ENCODE data around the gene CCDC192. TPM values are rescaled to one million over a fixed set of nuclear protein-coding genes. Genes with fewer than 3 reads are reported as not detected.

Gene CCDC192
- total and polyA plus RNA-seq, 2 experiments from 2014 or later, result 0.40 TPM; not detected in 1

DNA sequence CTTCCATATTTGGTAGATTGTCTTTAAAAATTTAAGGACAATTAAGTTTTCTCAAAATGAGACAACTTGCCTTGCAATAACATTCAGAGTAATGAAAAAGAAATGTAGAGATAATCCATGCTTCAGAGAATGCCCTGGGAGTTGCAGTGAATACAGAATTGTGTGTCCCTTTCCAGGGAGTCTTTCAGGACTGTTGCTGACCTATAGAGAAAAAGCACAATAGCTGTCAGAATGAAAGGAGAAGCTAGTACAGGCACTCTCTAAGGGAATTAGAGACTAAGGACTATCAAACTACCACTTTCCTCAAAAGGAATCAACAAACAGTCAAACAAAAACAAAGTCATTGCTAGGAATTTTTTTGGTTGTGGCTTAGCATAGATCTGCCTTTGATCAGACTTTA, 93.0 kb downstream of the CCDC192 start (continued):
- TF ChIP-seq, protein P1, sequence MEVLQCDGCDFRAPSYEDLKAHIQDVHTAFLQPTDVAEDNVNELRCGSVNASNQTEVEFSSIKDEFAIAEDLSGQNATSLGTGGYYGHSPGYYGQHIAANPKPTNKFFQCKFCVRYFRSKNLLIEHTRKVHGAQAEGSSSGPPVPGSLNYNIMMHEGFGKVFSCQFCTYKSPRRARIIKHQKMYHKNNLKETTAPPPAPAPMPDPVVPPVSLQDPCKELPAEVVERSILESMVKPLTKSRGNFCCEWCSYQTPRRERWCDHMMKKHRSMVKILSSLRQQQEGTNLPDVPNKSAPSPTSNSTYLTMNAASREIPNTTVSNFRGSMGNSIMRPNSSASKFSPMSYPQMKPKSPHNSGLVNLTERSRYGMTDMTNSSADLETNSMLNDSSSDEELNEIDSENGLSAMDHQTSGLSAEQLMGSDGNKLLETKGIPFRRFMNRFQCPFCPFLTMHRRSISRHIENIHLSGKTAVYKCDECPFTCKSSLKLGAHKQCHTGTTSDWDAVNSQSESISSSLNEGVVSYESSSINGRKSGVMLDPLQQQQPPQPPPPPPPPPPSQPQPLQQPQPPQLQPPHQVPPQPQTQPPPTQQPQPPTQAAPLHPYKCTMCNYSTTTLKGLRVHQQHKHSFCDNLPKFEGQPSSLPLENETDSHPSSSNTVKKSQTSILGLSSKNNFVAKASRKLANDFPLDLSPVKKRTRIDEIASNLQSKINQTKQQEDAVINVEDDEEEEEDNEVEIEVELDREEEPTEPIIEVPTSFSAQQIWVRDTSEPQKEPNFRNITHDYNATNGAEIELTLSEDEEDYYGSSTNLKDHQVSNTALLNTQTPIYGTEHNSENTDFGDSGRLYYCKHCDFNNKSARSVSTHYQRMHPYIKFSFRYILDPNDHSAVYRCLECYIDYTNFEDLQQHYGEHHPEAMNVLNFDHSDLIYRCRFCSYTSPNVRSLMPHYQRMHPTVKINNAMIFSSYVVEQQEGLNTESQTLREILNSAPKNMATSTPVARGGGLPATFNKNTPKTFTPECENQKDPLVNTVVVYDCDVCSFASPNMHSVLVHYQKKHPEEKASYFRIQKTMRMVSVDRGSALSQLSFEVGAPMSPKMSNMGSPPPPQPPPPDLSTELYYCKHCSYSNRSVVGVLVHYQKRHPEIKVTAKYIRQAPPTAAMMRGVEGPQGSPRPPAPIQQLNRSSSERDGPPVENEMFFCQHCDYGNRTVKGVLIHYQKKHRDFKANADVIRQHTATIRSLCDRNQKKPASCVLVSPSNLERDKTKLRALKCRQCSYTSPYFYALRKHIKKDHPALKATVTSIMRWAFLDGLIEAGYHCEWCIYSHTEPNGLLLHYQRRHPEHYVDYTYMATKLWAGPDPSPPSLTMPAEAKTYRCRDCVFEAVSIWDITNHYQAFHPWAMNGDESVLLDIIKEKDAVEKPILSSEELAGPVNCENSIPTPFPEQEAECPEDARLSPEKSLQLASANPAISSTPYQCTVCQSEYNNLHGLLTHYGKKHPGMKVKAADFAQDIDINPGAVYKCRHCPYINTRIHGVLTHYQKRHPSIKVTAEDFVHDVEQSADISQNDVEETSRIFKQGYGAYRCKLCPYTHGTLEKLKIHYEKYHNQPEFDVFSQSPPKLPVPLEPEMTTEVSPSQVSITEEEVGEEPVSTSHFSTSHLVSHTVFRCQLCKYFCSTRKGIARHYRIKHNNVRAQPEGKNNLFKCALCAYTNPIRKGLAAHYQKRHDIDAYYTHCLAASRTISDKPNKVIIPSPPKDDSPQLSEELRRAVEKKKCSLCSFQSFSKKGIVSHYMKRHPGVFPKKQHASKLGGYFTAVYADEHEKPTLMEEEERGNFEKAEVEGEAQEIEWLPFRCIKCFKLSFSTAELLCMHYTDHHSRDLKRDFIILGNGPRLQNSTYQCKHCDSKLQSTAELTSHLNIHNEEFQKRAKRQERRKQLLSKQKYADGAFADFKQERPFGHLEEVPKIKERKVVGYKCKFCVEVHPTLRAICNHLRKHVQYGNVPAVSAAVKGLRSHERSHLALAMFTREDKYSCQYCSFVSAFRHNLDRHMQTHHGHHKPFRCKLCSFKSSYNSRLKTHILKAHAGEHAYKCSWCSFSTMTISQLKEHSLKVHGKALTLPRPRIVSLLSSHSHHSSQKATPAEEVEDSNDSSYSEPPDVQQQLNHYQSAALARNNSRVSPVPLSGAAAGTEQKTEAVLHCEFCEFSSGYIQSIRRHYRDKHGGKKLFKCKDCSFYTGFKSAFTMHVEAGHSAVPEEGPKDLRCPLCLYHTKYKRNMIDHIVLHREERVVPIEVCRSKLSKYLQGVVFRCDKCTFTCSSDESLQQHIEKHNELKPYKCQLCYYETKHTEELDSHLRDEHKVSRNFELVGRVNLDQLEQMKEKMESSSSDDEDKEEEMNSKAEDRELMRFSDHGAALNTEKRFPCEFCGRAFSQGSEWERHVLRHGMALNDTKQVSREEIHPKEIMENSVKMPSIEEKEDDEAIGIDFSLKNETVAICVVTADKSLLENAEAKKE (CRISPR knock-in tag; IDR thresholded peaks at IDR 0.05), result no peak

- ATAC-seq (no peak), DNase-seq (ENCODE audit: low spot score) (no peak)
- Histone ChIP-seq H3K9me2 (ENCODE audit: insufficient read depth) (no peaks in the 10 kb centered on the region; the same call in 1 of the 2 replicates), H3K79me2 (replicated peaks; ENCODE audit: insufficient read depth) (no peaks in the 10 kb centered on the region), H3K27ac (ENCODE audit: low read depth) (no peak overlapping the region), H2AFZ (no peak overlapping the region), H3K27me3 (ENCODE audit: insufficient read depth) (no peaks in the 10 kb centered on the region), H3F3A (replicated peaks; ENCODE audit: low read depth) (no peaks in the 10 kb centered on the region), H4K20me1 (replicated peaks; ENCODE audit: insufficient read depth) (no peaks in the 10 kb centered on the region), H3K36me3 (ENCODE audit: insufficient read depth) (no peaks in the 10 kb centered on the region), H3K4me3 (no peak overlapping the region), H3K4me1 (ENCODE audit: insufficient read depth) (no peaks in the 10 kb centered on the region), H3K4me2 (peak overlapping the region; percentile 8; the same call in 1 of the 2 replicates)
- Mint-ChIP-seq H3K36me3 (ENCODE audit: low read depth) (no peaks in the 10 kb centered on the region), H3K9me3 (no peaks in the 10 kb centered on the region), H3K4me1 (no peaks in the 10 kb centered on the region), H3K4me3 (no peak overlapping the region), H3K27me3 (ENCODE audit: insufficient read depth, low read depth, poor library complexity) (no peaks in the 10 kb centered on the region), H3K27ac (no peak overlapping the region)
- TF ChIP-seq CREB1 (CRISPR knock-in tag; IDR thresholded peaks at IDR 0.05; ENCODE audit: low read depth) (no peak), EZH2phosphoT487 (IDR thresholded peaks at IDR 0.05; ENCODE audit: unreplicated experiment) (no peak), EZH2 (IDR thresholded peaks at IDR 0.05; ENCODE audit: low read depth, unreplicated experiment) (no peak), CTCF (conservative IDR thresholded peaks at IDR 0.05; ENCODE audit: low read depth in 2 of 2) (peak; percentile 17 to 29; a peak in 2 of 4 replicates), ZNF114 (CRISPR knock-in tag; IDR thresholded peaks at IDR 0.05) (no peak), ETS1 (IDR thresholded peaks at IDR 0.05) (no peak)
Observed at GRCh38 chr5:127799293-127799905, 96.2 kb downstream of the CCDC192 start.
